ENCODE measurements around the gene VPS8.
"Not testable (repeated sequence)": the region's sequence is repeated elsewhere in the genome, so short reads cannot be mapped to it uniquely, and the experiment has no call there.

GRCh38 chr3:184907031-184907430, 95.1 kb downstream of the VPS8 start:
- TF ChIP-seq POLR2A (IDR thresholded peaks at IDR 0.05) = not testable (repeated sequence)
- TF ChIP-seq, protein P1, sequence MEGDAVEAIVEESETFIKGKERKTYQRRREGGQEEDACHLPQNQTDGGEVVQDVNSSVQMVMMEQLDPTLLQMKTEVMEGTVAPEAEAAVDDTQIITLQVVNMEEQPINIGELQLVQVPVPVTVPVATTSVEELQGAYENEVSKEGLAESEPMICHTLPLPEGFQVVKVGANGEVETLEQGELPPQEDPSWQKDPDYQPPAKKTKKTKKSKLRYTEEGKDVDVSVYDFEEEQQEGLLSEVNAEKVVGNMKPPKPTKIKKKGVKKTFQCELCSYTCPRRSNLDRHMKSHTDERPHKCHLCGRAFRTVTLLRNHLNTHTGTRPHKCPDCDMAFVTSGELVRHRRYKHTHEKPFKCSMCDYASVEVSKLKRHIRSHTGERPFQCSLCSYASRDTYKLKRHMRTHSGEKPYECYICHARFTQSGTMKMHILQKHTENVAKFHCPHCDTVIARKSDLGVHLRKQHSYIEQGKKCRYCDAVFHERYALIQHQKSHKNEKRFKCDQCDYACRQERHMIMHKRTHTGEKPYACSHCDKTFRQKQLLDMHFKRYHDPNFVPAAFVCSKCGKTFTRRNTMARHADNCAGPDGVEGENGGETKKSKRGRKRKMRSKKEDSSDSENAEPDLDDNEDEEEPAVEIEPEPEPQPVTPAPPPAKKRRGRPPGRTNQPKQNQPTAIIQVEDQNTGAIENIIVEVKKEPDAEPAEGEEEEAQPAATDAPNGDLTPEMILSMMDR (IDR thresholded peaks at IDR 0.05) = not testable (repeated sequence)

All from heart left ventricle (tissue), 13 donors.